ENCODE data around the gene VEGFC. TPM values are rescaled to one million over a fixed set of nuclear protein-coding genes. Genes with fewer than 3 reads are reported as not detected.
A peak's percentile ranks its signal among the peaks of the same experiment; 100 is the strongest.

The VEGFC gene
- total RNA-seq, 1 donor from 2014 or later = 0.11 TPM

- H3K4me3 Mint-ChIP-seq (ENCODE audit: low read depth) = no peak overlapping the region
- no peaks in the 10 kb centered on the region for H3K9me3 Mint-ChIP-seq
- no peak overlapping the region for H3K27ac Mint-ChIP-seq
- H3K27me3 Mint-ChIP-seq (ENCODE audit: low read depth) = no peaks in the 10 kb centered on the region
- intact Hi-C loops (cut with micrococcal nuclease) = no loop called here
- no peaks in the 10 kb centered on the region for H3K36me3 Mint-ChIP-seq (ENCODE audit: low read depth)
- peaks cover 4% of the 10 kb centered on the region for H3K4me1 Mint-ChIP-seq (ENCODE audit: low read depth)
- no peak for DNase-seq (ENCODE audit: low spot score)
Measured at GRCh38 chr4:176818531-176818930, 25.8 kb upstream of the VEGFC start.

DNA sequence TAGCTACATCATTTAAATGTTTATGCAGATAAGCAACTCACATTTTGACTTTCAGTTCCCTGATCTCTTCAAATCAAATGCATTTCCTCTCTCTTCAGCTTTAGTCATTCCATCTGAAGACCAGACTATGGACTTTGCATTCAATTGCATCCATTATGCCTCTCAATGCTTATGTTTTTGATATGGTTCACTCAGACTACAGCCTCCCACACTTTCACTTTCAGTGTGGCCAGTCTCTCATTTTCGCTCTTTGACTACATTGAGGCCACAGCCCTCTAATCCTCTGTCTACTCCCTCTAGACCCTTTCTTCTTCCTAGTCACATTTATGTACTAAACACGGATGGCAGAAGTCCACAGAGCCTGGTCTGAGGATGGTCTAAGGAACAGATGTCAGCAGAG, 24.5 kb upstream of the VEGFC start:
- intact Hi-C loops (cut with micrococcal nuclease) = no loop called here
- Mint-ChIP-seq H3K27ac (no peak overlapping the region), H3K36me3 (ENCODE audit: low read depth) (no peaks in the 10 kb centered on the region), H3K4me1 (ENCODE audit: low read depth) (peaks cover 4% of the 10 kb centered on the region), H3K9me3 (no peaks in the 10 kb centered on the region), H3K4me3 (ENCODE audit: low read depth) (no peak overlapping the region), H3K27me3 (ENCODE audit: low read depth) (no peaks in the 10 kb centered on the region)
- no peak for DNase-seq (ENCODE audit: low spot score)

GRCh38 chr4:176814770-176815169, 22.0 kb upstream of the VEGFC start:
- intact Hi-C loops (cut with micrococcal nuclease) = no loop called here
- no peak overlapping the region for H3K27ac Mint-ChIP-seq
- no peaks in the 10 kb centered on the region for H3K9me3 Mint-ChIP-seq
- DNase-seq (ENCODE audit: low spot score) = no peak
- peaks cover 8% of the 10 kb centered on the region for H3K4me1 Mint-ChIP-seq (ENCODE audit: low read depth)
- no peaks in the 10 kb centered on the region for H3K36me3 Mint-ChIP-seq (ENCODE audit: low read depth)
- H3K27me3 Mint-ChIP-seq (ENCODE audit: low read depth) = no peaks in the 10 kb centered on the region
- H3K4me3 Mint-ChIP-seq (ENCODE audit: low read depth) = no peak overlapping the region

GRCh38 chr4:176810481-176811249, 17.9 kb upstream of the VEGFC start:
- H3K27ac Mint-ChIP-seq = no peak overlapping the region
- peaks cover 3% of the 10 kb centered on the region for H3K9me3 Mint-ChIP-seq
- H3K4me1 Mint-ChIP-seq (ENCODE audit: low read depth) = peaks cover 4% of the 10 kb centered on the region
- DNase-seq (ENCODE audit: low spot score) = no peak
- no peaks in the 10 kb centered on the region for H3K36me3 Mint-ChIP-seq (ENCODE audit: low read depth)
- intact Hi-C loops (cut with micrococcal nuclease) = no loop called here
- no peak overlapping the region for H3K4me3 Mint-ChIP-seq (ENCODE audit: low read depth)
- H3K27me3 Mint-ChIP-seq (ENCODE audit: low read depth) = no peaks in the 10 kb centered on the region

- intact Hi-C loops (cut with micrococcal nuclease) = no loop called here
- H3K4me1 Mint-ChIP-seq (ENCODE audit: low read depth) = peaks cover 4% of the 10 kb centered on the region
- H3K4me3 Mint-ChIP-seq (ENCODE audit: low read depth) = no peak overlapping the region
- H3K27me3 Mint-ChIP-seq (ENCODE audit: low read depth) = no peaks in the 10 kb centered on the region
- H3K36me3 Mint-ChIP-seq (ENCODE audit: low read depth) = no peaks in the 10 kb centered on the region
- no peak for DNase-seq (ENCODE audit: low spot score)
- no peak overlapping the region for H3K27ac Mint-ChIP-seq
- peaks cover 3% of the 10 kb centered on the region for H3K9me3 Mint-ChIP-seq
Measured at GRCh38 chr4:176806778-176807375, 14.2 kb upstream of the VEGFC start.

DNA sequence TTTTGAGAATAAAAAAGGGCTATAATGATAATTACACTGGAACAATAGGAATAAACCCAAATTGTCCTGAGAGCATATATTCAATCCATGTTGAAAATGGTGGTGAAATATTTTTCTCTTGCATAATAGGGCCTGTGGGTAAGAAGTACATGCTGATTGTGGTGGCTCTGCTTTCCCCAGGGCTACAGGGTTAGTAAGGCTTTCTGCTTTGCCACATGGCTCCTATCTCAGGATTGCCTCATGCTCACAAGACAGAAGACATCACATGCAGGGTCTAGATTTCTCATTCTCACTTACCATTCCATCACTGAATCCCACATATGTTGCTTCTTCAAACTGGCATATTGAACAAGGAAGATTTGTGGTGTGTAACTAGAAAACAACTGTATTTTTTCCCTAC, 12.4 kb upstream of the VEGFC start:
- no peak for DNase-seq (ENCODE audit: low spot score)
- no peak overlapping the region for H3K4me3 Mint-ChIP-seq (ENCODE audit: low read depth)
- peaks cover 3% of the 10 kb centered on the region for H3K9me3 Mint-ChIP-seq
- H3K27me3 Mint-ChIP-seq (ENCODE audit: low read depth) = no peaks in the 10 kb centered on the region
- intact Hi-C loops (cut with micrococcal nuclease) = no loop called here
- no peak overlapping the region for H3K27ac Mint-ChIP-seq
- H3K36me3 Mint-ChIP-seq (ENCODE audit: low read depth) = no peaks in the 10 kb centered on the region
- H3K4me1 Mint-ChIP-seq (ENCODE audit: low read depth) = no peaks in the 10 kb centered on the region

DNA sequence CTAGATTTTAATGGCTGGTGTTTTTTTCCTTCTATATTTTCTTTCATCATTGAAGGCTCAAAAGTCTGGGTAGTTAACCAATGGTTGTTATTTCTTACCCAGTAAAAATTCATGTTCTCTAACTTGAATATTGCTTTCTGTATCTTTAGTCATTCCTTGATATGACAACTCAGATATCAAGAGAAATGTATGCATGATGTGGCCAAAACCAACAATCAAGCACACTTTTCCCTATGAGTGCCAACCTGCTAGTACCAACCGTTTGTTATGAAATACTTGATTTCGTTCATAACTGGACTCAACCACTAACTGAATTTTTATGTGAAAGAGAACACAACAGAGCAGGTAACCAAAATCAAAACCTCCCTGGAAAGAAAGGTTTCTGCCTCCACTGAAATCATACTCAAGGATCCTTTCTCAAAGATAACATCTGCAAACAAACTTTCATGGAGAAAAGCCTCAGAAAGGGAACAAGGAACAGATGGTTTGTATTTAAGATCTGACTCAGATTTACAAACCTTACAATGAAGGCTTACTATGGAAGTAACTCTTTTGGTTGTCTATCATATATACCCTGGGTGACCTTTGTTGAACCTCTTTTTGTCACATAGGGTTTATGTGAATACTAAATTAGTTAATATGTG, 8.3 kb upstream of the VEGFC start:
- no peaks in the 10 kb centered on the region for H3K9me3 Mint-ChIP-seq
- no peak overlapping the region for H3K27ac Mint-ChIP-seq
- H3K36me3 Mint-ChIP-seq (ENCODE audit: low read depth) = no peaks in the 10 kb centered on the region
- no peak overlapping the region for H3K4me3 Mint-ChIP-seq (ENCODE audit: low read depth)
- H3K27me3 Mint-ChIP-seq (ENCODE audit: low read depth) = peaks cover 5% of the 10 kb centered on the region
- no peak for DNase-seq (ENCODE audit: low spot score)
- no peaks in the 10 kb centered on the region for H3K4me1 Mint-ChIP-seq (ENCODE audit: low read depth)
- intact Hi-C loops (cut with micrococcal nuclease) = no loop called here

DNA sequence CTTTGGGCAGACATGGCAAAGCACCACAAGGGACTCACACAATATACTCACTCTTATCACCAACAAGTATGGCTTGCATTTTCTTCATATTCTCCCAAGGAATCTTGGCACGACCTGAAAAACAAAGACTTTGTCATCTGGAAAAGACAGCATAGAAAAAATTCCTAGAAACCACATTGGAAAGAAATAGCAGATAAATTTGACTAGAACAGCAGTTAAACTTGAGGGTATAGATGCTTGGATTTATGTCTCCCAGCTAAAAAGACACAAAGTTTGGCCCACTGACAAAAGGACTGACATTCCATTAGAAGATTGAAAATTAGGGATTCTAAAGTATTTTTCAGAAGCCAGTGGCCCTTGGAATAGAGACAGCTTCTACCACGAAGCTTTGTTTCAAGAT, 6.9 kb upstream of the VEGFC start:
- Mint-ChIP-seq H3K4me1 (ENCODE audit: low read depth) (no peaks in the 10 kb centered on the region), H3K27me3 (ENCODE audit: low read depth) (peaks cover 10% of the 10 kb centered on the region), H3K9me3 (no peaks in the 10 kb centered on the region), H3K4me3 (ENCODE audit: low read depth) (no peak overlapping the region), H3K27ac (no peak overlapping the region), H3K36me3 (ENCODE audit: low read depth) (no peaks in the 10 kb centered on the region)
- DNase-seq (ENCODE audit: low spot score) = no peak
- intact Hi-C loops (cut with micrococcal nuclease) = loop anchor here (10.0 kb wide), 1 partner anchor 535 kb away; no protein-coding TSS in a partner anchor

GRCh38 chr4:176798540-176798939, 5.8 kb upstream of the VEGFC start:
- Mint-ChIP-seq H3K27ac (no peak overlapping the region), H3K27me3 (ENCODE audit: low read depth) (peaks cover 21% of the 10 kb centered on the region), H3K4me3 (ENCODE audit: low read depth) (no peak overlapping the region), H3K9me3 (no peaks in the 10 kb centered on the region), H3K4me1 (ENCODE audit: low read depth) (no peaks in the 10 kb centered on the region), H3K36me3 (ENCODE audit: low read depth) (no peaks in the 10 kb centered on the region)
- no peak for DNase-seq (ENCODE audit: low spot score)
- intact Hi-C loops (cut with micrococcal nuclease) = loop anchor here (10.0 kb wide), 1 partner anchor 536 kb away; no protein-coding TSS in a partner anchor

DNA sequence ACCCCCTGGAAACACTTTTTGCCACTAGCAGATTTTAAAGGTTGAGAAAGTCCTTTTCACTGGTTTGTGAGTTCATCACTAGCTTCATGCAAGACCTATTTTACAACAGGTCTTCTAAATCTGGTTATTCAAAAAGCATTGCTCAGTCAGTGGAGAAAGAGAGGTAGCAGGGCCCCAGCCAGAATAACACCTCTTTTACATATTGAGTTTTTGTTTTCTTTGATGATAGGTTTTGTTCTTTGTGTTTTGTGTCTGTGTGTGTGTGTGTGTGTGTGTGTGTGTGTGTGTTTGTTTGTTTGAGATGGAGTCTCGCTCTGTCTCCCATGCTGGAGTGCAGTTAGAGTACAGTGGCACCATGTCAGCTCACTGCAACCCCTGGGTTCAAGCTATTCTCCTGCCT, 2.7 kb upstream of the VEGFC start:
- intact Hi-C loops (cut with micrococcal nuclease) = loop anchor here (10.0 kb wide), 1 partner anchor 539 kb away; no protein-coding TSS in a partner anchor
- peaks cover 39% of the 10 kb centered on the region for H3K27me3 Mint-ChIP-seq (ENCODE audit: low read depth)
- DNase-seq (ENCODE audit: low spot score) = no peak
- no peaks in the 10 kb centered on the region for H3K36me3 Mint-ChIP-seq (ENCODE audit: low read depth)
- H3K27ac Mint-ChIP-seq = no peak overlapping the region
- no peak overlapping the region for H3K4me3 Mint-ChIP-seq (ENCODE audit: low read depth)
- H3K9me3 Mint-ChIP-seq = no peaks in the 10 kb centered on the region
- peaks cover 11% of the 10 kb centered on the region for H3K4me1 Mint-ChIP-seq (ENCODE audit: low read depth)

DNA sequence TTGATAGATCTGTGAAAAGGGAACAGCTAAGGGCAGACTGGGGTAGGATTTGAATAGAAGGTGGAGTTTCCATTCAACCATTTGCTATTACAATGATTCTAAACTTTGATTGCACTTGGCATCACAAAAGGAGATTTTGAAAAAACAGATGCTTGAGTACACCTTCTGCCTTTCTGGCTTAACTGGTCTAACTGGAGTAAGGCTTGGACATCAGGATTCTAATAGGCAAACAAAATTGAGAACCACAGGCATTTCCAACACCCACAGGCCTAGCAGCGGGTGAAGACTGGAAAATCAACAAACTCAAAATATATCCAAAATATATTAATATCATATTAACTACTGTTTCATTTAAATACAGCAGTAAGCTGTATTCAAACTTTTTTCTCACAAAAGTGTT, 1.9 kb upstream of the VEGFC start:
- Mint-ChIP-seq H3K36me3 (ENCODE audit: low read depth) (no peaks in the 10 kb centered on the region), H3K4me1 (ENCODE audit: low read depth) (peaks cover 11% of the 10 kb centered on the region), H3K27me3 (ENCODE audit: low read depth) (peaks cover 46% of the 10 kb centered on the region), H3K4me3 (ENCODE audit: low read depth) (no peak overlapping the region), H3K27ac (no peak overlapping the region), H3K9me3 (no peaks in the 10 kb centered on the region)
- no peak for DNase-seq (ENCODE audit: low spot score)
- intact Hi-C loops (cut with micrococcal nuclease) = loop anchor here (5.0 to 10.0 kb wide), 2 partner anchors 108 to 540 kb away; no protein-coding TSS in a partner anchor

- Mint-ChIP-seq H3K4me1 (ENCODE audit: low read depth) (peaks cover 11% of the 10 kb centered on the region), H3K4me3 (ENCODE audit: low read depth) (peak overlapping the region; percentile 14), H3K27me3 (ENCODE audit: low read depth) (peaks cover 49% of the 10 kb centered on the region), H3K36me3 (ENCODE audit: low read depth) (no peaks in the 10 kb centered on the region), H3K27ac (no peak overlapping the region), H3K9me3 (no peaks in the 10 kb centered on the region)
- no peak for DNase-seq (ENCODE audit: low spot score)
- intact Hi-C loops (cut with micrococcal nuclease) = loop anchor here (5.0 to 10.0 kb wide), 2 partner anchors 108 to 541 kb away; no protein-coding TSS in a partner anchor
Measured at GRCh38 chr4:176794151-176794550, 1.4 kb upstream of the VEGFC start.
